HG03521 (cell line): Measurements from ENCODE around the gene EXD2.
A peak's percentile ranks its signal among the peaks of the same experiment; 100 is the strongest.
"Not testable (repeated sequence)": the region's sequence is repeated elsewhere in the genome, so short reads cannot be mapped to it uniquely, and the experiment has no call there.

Source experiments
- ATAC-seq: cut with Tn5 transposase; IDR thresholded peaks from one replicate; pipeline ENCODE4 v1.9.1; 2021; ENCODE audit warnings: mild to moderate bottlenecking, moderate library complexity; ENCODE audit not compliant: unreplicated experiment

EXD2 gene

DNA sequence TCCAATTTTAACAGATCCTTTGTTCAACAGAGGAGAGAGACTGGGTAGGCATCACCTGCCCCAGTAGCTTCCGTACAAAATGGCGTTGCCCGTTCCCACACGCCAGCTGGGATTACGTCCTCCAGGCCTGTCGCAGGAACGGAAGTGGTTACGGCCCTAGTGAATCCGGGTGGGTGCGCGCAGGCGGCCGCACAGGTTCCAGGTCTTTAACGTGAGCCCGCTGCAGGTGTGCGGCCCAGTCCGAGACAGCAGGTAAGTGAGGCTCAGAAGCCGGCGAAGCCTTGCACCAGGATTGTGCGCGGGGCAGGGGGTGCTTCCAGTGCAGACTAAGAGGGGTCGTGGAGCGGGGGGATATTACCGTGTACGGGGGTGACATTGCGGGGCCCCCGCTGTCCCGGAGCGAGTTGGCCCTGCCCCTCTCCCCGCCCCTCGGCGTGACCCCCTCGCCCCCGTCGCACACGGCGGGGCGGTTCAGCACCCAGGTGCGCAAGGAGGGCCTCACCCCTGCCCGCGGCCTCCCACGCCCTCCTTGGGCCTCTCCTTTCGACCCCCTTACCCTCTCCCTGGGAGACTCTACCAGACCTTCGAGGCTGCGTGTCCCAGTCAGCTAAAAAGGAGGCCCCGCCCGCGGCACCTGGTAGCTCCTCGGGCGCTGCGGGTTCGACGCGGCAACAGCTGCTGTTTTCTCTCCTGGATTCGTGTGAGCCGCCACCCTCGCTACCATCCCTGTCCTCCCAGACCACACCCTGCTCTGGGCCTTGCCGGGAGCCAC is at the start of gene EXD2:
Gene EXD2 (plus strand): TSS at position 159 of the 772 bp plus-strand sequence. CDS start 17,973 bp downstream, outside the sequence.
- no peak for ATAC-seq

GRCh38 chr14:69141550-69141949 is 49.7 kb upstream of the EXD2 start:
- ATAC-seq, result no peak

DNA sequence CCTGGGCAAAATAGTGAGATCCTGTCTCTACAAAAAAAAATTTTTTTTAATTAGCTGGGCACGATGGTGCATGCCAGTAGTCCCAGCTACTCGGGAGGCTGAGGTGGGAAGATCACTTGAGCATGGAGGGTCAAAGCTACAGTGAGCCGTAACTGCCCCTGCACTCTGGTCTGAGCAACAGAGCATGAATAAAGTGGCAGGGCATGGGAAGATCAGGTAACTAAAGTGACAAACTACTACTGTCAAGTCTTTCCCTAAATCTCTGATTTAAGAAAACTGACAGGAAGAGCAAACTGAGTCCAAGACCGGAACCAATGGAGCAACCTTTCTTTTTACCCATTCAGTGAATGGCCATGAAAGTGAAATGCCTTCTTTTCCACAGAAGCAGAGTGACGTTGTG is 49.2 kb upstream of the EXD2 start:
- no peak for ATAC-seq

DNA sequence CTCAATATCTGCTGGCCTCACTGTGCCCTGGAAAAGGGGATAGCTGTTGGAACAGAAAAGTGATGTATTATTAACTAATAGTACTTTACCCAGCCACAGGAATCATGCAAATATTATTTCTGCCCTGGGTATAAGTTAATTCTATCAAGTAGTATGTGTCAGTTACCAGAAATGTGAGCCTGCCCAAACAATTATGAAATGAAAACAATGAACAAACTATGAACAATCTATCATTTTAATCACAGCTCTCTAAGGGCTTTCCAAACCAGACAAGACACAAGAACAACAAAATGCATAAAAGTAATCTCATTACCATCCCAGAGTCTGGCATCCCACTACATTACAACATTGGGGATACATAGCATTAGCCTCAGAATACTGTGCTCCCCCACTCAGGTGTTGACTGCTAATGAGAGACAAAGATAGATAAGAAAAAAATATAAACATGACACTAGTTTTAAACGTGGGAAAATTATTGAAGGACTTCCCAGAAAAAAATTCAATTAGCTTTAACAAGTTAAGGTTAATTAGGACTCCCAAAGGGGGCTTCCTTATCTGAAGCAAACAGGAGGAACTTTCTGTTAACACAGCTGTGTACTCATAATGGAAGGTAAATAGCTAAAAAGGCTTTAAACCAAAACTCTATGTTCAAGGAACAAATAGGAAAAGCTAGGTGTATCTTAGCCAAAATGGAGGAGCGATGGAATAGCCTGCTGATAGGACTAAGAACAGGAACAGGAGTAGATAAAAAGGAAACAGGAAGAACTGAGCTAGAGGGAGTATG is 41.6 kb upstream of the EXD2 start:
- ATAC-seq, result no peak

DNA sequence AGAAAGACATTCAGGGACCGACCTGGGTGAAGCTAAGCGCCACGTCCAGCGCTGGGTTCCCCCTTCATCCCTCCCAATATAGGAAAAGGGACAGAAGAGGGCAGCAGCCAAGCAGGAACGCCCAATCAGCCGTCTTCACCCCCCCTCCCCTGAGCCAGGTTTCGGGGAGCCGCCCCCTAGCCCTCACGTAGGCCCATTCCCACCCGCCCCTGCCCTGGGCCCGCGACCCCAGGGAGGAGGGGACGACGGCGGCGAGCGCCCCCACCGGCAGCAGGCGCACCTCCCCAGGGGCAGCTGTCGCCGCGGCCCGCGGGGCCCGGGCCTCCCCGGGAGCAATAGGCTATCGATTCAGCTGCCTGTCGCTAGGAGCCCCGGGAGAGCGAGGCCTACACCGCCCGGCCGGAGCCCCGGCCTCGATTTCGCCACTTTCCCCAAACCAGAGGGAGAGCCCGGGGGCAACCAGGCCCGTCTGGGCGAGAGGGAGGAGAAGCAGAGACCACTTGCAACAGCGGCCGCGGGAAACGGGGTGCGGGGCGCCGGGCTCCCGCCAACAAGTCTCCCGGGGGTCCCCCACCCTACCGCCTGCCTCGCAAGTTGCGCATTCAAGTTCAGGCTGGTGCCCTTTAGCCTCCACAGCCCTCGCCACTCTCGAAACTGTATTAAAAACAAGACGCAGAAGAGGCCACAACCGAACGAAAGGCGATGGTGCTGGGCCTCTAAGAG is 39.7 kb upstream of the EXD2 start:
- ATAC-seq, result peak; percentile 51

GRCh38 chr14:69152181-69152901 is 39.0 kb upstream of the EXD2 start:
- ATAC-seq, result no peak

- no peak for ATAC-seq
Measured at GRCh38 chr14:69152902-69153151, 38.5 kb upstream of the EXD2 start, which contains the start of gene DCAF5. DCAF5 (minus strand) TSS chr14:69153119; CDS start chr14:69152978, 141 bp downstream.

GRCh38 chr14:69153152-69153872 is 38.0 kb upstream of the EXD2 start:
- peak; percentile 79 for ATAC-seq

- no peak for ATAC-seq
Measured at GRCh38 chr14:69153873-69154270, 37.4 kb upstream of the EXD2 start.

- ATAC-seq, result no peak
Measured at GRCh38 chr14:69154779-69155178, 36.5 kb upstream of the EXD2 start.

GRCh38 chr14:69156224-69156623 is 35.1 kb upstream of the EXD2 start:
- ATAC-seq, result no peak

- no peak for ATAC-seq
Measured at GRCh38 chr14:69161590-69161989, 29.7 kb upstream of the EXD2 start.

- ATAC-seq, result not testable (repeated sequence)
Measured at GRCh38 chr14:69165787-69166186, 25.5 kb upstream of the EXD2 start.

GRCh38 chr14:69170839-69171238 is 20.5 kb upstream of the EXD2 start:
- ATAC-seq, result no peak

GRCh38 chr14:69171569-69171968 is 19.7 kb upstream of the EXD2 start:
- no peak for ATAC-seq

DNA sequence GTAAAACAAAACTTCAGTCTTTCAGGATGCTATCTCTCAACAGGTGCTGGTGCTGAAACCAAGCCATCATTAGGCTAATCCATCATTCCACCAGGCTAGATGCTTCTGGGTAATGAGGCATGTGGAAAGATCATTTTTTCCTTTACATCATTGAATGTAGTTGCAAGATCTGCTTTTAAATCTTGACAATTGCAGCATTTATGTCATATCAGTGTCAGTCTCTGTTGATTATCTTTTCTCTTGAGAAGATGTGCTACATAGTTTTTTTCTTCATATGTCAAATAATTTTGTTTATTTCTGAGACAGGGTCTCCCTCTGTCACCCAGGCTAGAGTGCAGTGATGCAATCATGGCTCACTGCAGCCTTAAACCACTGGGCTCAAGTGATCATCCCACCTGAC is 16.2 kb upstream of the EXD2 start:
- no peak for ATAC-seq

DNA sequence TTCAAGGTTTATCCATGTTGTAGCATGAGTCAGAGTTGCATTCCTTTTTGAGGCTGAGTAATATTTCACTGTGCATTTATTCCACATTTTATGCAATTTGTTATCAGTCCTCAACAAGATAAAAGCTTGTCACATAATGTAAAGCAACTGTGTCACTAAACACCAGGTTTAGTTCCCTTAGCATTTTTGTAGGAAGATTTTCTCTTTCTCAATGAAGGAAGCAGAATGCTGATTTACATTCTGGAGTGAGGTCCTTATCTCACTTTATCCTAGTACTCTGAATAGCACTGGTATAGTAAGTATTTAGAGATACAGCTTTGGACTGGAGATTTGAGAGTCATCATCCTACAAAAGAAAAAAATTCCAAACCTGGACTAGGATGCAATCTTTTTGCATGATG is 9.8 kb upstream of the EXD2 start:
- no peak for ATAC-seq

DNA sequence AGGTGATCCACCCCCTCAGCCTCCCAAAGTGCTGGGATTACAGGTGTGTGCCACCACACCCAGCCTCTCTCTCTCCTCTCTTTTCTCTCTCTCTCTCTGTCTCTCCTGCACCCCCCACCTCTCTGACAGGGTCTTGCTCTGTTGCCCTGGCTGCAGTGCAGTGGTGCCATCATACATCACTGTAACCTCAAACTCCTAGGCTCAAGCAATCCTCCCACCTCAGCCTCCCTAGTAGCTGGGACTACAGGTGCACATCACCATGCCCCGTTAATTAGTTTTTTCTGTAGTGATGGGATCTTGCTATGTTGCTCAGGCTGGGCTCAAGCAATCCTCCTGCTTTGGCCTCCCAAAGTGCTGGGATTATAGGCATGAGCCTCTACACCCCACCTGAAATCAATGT is 8.7 kb upstream of the EXD2 start:
- not testable (repeated sequence) for ATAC-seq

- no peak for ATAC-seq
Measured at GRCh38 chr14:69183735-69184134, 7.6 kb upstream of the EXD2 start.

DNA sequence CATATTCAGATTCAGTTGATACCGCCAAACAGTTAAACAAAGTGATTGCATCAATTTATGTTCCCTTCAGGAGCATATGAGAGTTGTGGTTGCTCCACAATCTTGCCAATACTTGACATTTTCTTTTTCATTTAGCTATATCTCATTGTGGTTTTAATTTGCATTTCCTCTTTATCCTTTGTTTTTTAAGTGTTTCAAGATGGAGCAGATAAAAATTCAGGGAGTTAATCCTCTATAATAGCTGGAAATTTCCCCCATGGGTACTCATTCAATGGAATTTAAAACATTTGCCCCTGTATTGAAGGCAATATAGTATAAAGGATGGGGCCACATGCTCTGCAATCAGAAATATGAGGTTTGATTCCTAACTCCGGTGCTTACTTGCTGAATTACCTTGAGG is 1.1 kb upstream of the EXD2 start:
- no peak for ATAC-seq
